Right ventricle myocardium superior (tissue), 1 donor: ENCODE data around the gene MISP. TPM values are rescaled to one million over a fixed set of nuclear protein-coding genes. Genes with fewer than 3 reads are reported as not detected.

Experiments used
- ATAC-seq: fragments of 200-7000 bp; cut with Tn5 transposase; one replicate; pipeline ENCODE4 v1.9.1; 2020; ENCODE audit warnings: mild to moderate bottlenecking; ENCODE audit not compliant: poor library complexity
- DNase-seq: peaks from one replicate; pipeline ENCODE4 v3.0.0-alpha.2; 2020
- intact Hi-C: fragments of 100-400 bp; cut with DNase I; formaldehyde crosslinking; loops from one replicate; pipeline ENCODE4 v1.11.2; 2022
- total RNA-seq: library from RNA; stranded (reverse); fragmentation: NEBNext Ultra II Directional; extraction: Animal tissue kit (Norgen Biotek cat#: 25700); gene quantifications from one replicate; pipeline ENCODE4 v1.2.1, GENCODE V29; 2021
- donor health status: DM: no; HTN: yes; CAD: no; lungs with severe emphysema.

MISP gene
- total RNA-seq, 1 donor from 2014 or later: not detected

DNA sequence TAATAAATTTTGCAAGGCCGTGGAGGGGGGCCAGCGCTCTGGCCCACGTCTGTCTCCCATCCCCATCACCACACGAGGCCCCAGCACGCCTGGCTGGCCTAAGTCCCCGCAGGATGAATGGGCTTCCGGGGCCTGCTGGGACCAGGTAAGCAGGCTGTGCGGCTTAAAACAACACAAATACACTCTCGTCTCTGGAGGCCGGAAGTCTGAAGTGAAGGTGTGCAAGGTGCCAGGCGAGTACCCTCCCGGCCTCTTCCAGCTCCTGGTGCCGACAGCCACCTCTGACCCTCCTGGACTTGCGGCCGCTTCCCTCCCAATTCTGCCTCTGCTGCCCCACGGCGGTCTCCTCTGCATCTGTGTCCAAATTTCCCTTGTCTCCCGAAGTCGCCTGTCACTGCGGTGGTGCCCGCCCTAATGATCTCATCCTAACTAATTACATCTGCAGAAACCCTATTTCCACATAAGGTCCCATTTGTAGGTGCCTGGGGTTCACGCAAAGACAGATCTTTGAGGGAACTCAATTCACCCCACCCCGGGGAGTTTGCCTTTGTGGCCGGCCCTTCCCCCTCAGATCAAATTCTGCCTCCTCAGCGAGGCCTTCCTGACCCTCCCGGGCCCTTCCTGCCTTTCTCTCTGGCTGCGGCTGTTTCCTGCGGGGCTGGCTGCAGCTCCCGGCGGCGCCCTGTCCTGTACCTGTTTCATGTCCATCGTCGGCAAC, 38.2 kb downstream of the MISP start:
- intact Hi-C loops: no loop called here
- DNase-seq (no peak), ATAC-seq (peak; percentile 50)

- DNase-seq (no peak), ATAC-seq (no peak)
- intact Hi-C loops: no loop called here
Measured at GRCh38 chr19:789701-790060, 38.8 kb downstream of the MISP start.

GRCh38 chr19:791007-791566, 40.2 kb downstream of the MISP start:
- intact Hi-C loops: no loop called here
- DNase-seq (no peak), ATAC-seq (no peak)

DNA sequence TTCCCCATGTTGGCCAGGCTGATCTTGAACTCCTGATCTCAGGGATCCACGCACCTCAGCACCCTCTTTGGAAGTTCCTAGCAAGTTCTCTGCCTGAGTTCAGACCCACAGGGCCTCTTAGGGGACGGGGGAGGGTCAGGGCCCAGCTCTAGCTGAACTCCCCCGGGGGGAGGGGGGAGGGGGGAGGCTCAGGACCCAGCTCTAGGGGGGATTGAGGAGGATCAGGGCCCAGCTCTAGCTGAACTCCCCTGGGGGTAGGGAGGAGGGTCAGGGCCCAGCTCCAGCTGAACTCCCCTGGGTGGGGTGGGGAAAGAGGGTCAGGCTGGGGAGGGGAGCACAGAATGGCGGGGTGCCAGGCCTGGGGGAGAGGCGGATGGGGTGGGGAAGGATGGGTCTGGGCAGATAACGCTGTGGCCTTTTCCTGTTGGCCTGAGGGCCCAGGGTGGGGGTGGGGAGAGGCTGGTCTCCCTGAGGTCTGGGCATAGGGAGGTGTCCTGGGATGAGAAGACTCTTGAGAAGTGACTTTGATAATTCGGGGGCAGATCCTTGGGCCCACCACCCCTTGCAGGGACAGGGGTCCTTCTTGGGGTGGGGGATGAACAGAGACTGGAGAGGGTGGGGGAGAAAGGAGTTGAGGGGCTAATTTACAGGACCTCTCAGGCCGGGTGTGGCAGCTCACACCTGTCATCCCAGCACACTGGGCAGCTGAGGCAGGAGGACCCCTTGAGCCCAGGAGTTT, 40.8 kb downstream of the MISP start:
- intact Hi-C loops: no loop called here

GRCh38 chr19:792306-792885, 41.5 kb downstream of the MISP start:
- DNase-seq: no peak
- intact Hi-C loops: no loop called here
- ATAC-seq: no peak

More for the DNA sequence above, 40.8 kb downstream of the MISP start:
- ATAC-seq (no peak), DNase-seq (peak; percentile 39)

DNA sequence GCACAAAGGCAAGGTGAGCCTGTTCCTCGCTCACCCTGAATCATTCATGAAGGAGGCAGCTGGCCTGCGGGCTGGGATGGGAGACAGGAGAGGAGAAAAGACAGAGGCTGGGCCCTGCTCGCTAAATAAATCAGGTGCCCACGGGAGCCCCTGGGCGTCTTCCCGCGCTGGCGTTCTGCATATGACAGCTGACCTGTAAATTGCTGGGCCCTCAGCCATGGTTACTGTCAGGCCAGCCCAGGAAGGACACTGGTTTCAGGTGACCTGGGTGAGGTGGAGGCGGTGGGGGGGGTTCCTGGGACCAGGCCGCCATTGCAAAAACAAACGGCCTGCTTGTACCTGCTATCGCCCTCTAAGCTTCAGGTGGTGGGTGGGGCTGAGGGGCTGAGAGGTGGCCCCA, 42.9 kb downstream of the MISP start:
- intact Hi-C loops: no loop called here
- no peak for DNase-seq
- ATAC-seq: no peak

DNA sequence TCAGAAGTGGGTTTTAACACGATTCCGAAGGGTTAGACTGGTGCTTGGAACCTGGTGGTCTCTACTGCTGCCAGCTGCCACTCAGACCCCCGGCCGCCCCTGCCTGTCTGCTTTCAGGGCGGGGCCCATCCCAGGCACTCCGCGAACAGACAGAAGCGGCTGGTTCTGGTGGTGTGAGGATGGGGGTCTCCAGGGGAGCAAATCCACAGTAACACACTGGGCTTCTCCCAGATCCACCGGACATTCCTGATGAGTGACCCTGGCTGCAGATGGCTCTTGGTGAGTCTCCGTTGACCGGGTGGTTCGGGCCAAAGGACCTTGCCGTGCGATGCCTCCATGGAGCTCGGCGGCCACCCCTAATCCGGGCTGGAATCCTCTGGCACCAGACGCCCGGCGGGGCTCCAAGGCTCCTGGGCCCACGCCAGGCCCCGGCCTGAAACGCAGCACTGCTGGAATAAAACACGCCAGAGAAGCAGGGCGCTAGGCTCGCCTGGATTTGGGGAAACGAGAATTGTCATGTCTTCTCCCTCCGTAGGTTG, 44.2 kb downstream of the MISP start:
- intact Hi-C loops: no loop called here
- DNase-seq (peak; percentile 73), ATAC-seq (no peak)

GRCh38 chr19:795691-796581, 45.0 kb downstream of the MISP start:
- DNase-seq: peak; percentile 31
- no peak for ATAC-seq
- intact Hi-C loops: no loop called here

DNA sequence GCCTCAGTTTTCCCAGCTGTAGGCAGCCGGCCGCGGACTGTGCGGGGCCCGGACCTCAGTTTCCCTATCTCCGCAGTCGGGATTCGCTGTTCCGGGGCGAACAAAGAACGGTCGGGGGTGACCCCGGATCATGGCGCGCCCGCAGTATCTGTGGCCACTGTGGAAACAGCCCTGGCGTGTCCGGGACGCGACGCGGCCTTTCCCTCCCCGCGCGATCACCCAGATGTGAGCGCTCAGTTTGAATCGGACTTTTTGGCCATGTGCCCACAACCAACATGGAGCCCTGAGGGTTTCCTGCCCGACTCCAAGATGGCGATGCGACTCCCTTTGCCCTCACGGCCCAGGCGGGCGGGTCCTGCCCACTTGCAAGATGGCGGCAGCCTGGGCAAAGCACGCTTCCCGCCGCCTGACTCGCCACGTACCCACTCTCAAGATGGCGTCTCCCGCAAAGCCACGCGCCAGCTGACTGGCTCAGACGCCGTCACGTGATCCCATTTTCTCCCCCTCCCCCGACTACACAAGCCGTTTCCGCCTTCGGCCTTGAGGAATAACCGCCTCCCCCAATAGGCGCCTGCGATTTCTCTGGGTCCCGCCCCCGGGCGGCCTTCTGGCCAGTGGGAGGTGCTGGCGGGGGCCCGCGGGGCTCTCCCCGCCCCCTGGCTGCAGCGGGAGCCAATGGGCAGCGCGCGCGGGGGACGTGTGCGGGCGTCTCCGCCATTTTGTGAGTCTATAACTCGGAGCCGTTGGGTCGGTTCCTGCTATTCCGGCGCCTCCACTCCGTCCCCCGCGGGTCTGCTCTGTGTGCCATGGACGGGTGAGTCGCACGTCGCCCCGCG, 46.0 kb downstream of the MISP start, which contains the start of gene PTBP1:
PTBP1 (plus strand) TSS at position 761 of the 836 bp plus-strand sequence; CDS start at position 807, 46 bp downstream.
- DNase-seq (peak; percentile 100), ATAC-seq (peak; percentile 89)
- intact Hi-C loops: no loop called here

DNA sequence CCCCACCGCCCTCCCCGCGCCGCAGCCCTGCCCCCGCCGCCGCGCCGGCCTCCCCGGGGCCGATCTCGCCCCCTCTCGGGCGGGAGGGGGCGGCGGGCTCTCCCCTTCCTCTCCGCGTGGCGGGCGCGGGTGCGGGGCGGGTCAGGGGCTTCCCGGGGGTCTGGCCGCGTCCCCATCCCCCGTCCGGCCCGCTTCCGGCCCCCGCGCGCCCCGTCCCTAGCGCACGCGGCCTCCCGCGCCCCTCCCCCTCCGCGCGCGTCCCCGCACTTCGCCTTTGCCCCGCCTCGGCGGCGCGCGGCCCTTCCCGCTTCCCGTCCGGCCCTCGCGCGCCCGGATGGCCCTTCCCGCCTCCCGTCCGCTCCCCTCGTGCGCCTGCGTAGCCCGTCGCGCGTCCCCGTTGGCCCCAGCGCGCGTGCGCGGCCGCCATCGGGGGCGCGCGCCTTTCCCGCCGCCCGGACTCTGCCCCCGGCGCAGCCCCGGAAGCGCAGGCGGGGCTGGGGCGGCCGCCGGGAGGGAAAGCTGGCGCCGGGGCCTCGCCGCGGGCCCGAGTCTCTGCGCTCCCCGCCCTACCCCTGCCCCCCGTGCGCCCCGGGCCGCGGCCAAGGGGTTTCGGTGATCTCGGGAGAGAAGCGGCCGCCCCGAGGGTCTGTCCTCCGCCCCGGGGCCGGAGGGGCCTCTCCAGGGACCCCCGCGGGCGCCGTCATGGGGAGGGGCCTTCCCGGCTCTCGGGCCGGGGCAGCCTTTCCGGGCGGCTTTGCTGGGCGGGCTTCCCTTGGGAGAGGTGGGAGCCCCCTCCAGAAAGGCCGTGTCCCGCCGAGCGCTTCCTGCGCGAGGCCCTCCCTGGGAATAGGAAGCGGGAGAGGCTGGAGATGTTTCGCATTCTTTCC, 46.9 kb downstream of the MISP start:
- intact Hi-C loops: no loop called here
- peak; percentile 36 for ATAC-seq
- peak; percentile 93 for DNase-seq

DNA sequence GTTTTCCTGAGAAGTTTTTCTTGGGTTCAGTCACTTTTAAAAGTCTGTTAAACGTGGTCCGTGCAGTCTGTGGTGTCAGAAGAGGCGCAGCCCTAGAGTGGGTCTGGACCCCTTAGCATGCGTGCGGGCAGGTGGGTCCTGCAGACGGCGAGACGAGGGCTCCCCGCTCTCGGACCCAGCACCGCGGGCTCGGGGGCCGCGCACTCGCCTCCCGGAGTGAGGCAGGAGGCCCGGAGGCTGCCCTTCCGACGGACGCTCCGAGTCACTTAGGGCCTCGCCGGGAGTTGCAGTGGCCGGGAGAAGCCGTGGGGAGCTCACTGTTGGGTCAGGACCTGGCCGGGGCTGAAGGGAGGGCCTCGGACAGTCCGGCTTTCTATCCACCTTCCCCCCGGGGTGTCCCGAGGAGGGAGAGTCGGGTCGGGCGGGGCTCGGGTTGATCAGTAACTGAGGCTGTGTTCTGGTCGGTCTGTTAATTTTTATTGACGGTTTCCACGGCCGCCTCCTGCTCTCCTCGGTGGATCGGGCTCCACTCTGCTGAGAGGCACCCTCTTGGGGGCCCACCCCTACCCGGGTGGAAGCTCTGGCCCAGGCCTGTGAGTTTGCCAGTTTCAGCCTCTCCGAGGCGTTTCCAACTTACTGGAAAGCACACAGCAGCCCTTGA, 47.6 kb downstream of the MISP start:
- ATAC-seq: no peak
- no peak for DNase-seq
- intact Hi-C loops: no loop called here

GRCh38 chr19:799076-799881, 48.4 kb downstream of the MISP start:
- no peak for DNase-seq
- no peak for ATAC-seq
- intact Hi-C loops: no loop called here

GRCh38 chr19:800360-801029, 49.6 kb downstream of the MISP start:
- DNase-seq (no peak), ATAC-seq (no peak)
- intact Hi-C loops: no loop called here

DNA sequence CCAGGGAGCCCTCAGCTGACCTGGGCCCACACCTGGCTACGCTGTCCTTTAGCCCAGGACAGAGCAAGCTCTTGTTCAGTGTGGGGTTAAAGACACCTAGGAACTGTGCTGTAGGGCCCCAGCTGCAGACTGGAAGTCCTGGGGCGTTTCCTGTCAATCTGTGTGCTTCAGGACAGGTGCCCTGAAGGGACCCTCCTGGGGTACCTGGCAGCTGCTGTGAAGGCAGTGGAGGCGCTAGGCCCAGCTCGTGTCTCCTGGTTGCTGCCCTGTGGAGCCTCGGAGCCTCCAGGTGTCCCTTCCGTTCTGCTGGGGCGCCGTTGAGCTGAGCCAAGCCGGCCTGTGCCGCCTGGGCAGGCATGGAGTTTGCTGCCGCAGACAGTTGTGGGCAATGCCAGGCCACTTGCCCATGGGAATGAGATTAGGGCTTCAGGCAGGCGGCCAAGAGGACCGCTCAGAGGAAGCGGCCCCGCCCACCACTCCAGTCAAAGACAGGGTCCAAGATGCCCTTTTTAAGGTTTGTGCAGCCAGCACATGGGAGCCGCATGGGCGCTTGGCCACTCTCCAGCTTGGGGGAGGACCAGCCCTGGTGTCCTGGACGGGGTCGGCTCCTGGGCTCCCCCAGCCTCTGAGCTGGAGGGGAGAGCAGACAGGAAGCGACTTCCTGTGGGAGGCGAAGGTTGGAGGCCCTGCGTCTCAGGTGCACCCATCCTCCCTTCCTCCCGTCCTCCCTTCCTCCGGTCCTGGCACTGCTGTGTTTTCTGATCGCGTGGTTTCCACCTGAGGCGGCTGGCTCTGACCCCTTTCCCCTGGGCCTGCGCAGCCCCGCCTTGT, 50.3 kb downstream of the MISP start:
- peak; percentile 90 for DNase-seq
- intact Hi-C loops: no loop called here
- peak; percentile 42 for ATAC-seq
